HCT116 (cell line): Measurements from ENCODE around the gene FAM114A1. TPM values are rescaled to one million over a fixed set of nuclear protein-coding genes. Genes with fewer than 3 reads are reported as not detected.

Source experiments
- ATAC-seq: fragments of 200-7000 bp; cut with Tn5 transposase; 2 replicates; pipeline ENCODE4 v1.9.1; 2020; ENCODE audit warnings: mild to moderate bottlenecking, moderate library complexity
- BruUV-seq: library from RNA; stranded (reverse); fragments of 400-500 nt; replicated peaks from 2 replicates; lab custom pipeline; 2021; lab: Mats Ljungman, UMichigan
- CTCF ChIA-PET: fragments of 300-600 bp; sonication (Branson Sonifier 250); formaldehyde crosslinking; loops from one replicate; lab custom pipeline; 2021; ENCODE audit warnings: antibody characterized with exemption; lab: Charles Lee
- POLR2A ChIA-PET: fragments of 300-600, 350-600 bp; sonication (Branson Sonifier 250); formaldehyde crosslinking; loops from one replicate; lab custom pipeline; 2021; ENCODE audit warnings: antibody characterized with exemption; lab: Charles Lee
- RAD21 ChIA-PET, 2 experiments: fragments of 300-600 bp; sonication (Branson Sonifier 250); formaldehyde crosslinking; loops; one replicate each; lab custom pipeline; 2023; ENCODE audit warnings: low total read pairs in 2 of 2; ENCODE audit not compliant: uncharacterized antibody in 2 of 2, unreplicated experiment in 2 of 2, low non-redundant PET in 1 of 2; lab: Charles Lee
- DNase-seq: peaks from one replicate; pipeline ENCODE4 v3.0.0-alpha.2; 2010; ENCODE audit warnings: low read depth, low spot score
- H2AFZ ChIP-seq: fragments of 200-600 bp; shearing (Covaris generic), sonication (generic); 2 replicates; pipeline ENCODE4 v1.6.1; 2017; ENCODE audit warnings: low read depth, mixed run types, mixed read lengths, antibody characterized with exemption, low read length; ENCODE audit not compliant: poor library complexity, severe bottlenecking
- H3K27ac ChIP-seq: 2 replicates; pipeline ENCODE4 v1.5.1; 2012; ENCODE audit warnings: low read depth, low read length
- H3K27me3 ChIP-seq: fragments of 200-600 bp; sonication (generic); 2 replicates; pipeline ENCODE4 v1.6.1; 2016; ENCODE audit warnings: mixed run types, low read length, mixed read lengths; ENCODE audit not compliant: insufficient read depth
- H3K36me3 ChIP-seq, 2 experiments: fragments of 200-500 bp in 1 of 2; fragments of 200-600 bp in 1 of 2; sonication (Bioruptor generic) in 1 of 2; sonication (generic) in 1 of 2; 2 replicates each; pipeline versions ENCODE4 v1.5.1 to v1.6.1; 2014 to 2016; ENCODE audit warnings: low read length in 2 of 2, inconsistent platforms in 1 of 2, mixed read lengths in 1 of 2, mixed run types in 1 of 2; ENCODE audit not compliant: insufficient read depth in 2 of 2, control insufficient read depth in 1 of 2
- H3K4me1 ChIP-seq, 2 experiments: fragments of 200-600 bp in 1 of 2; sonication (generic) in 1 of 2; 2 replicates each; pipeline versions ENCODE4 v1.5.1 to v1.6.1; 2012 to 2017; ENCODE audit warnings: low read length in 2 of 2, inconsistent platforms in 1 of 2, mild to moderate bottlenecking in 1 of 2, mixed read lengths in 1 of 2, mixed run types in 1 of 2, moderate library complexity in 1 of 2; ENCODE audit not compliant: insufficient read depth in 2 of 2, control insufficient read depth in 1 of 2
- H3K4me2 ChIP-seq: fragments of 200-600 bp; sonication (generic); 2 replicates; pipeline ENCODE4 v1.6.1; 2017; ENCODE audit warnings: mixed run types, low read length, mixed read lengths
- H3K4me3 ChIP-seq, 2 experiments: fragments of 200-600 bp in 1 of 2; sonication (generic) in 1 of 2; replicated peaks in 1 of 2; 2 replicates each; pipeline ENCODE4 v1.5.1; 2011 to 2016; ENCODE audit warnings: low read length in 2 of 2, control low read depth in 1 of 2, low read depth in 1 of 2, mild to moderate bottlenecking in 1 of 2, mixed read lengths in 1 of 2, mixed run types in 1 of 2
- H3K79me2 ChIP-seq: fragments of 200-600 bp; sonication (generic); 2 replicates; pipeline ENCODE4 v1.6.1; 2017; ENCODE audit warnings: mild to moderate bottlenecking, mixed run types, low read length, moderate library complexity, mixed read lengths; ENCODE audit not compliant: insufficient read depth
- H3K9ac ChIP-seq: fragments of 200-600 bp; sonication (generic); 2 replicates; pipeline ENCODE4 v1.6.1; 2016; ENCODE audit warnings: low read length, mixed read lengths
- H3K9me2 ChIP-seq: fragments of 200-600 bp; sonication (generic), shearing (Covaris generic); 2 replicates; pipeline ENCODE4 v1.6.1; 2017; ENCODE audit warnings: mixed run types, mild to moderate bottlenecking, moderate library complexity; ENCODE audit not compliant: insufficient read depth
- H3K9me3 ChIP-seq, 2 experiments: fragments of 200-500 bp in 1 of 2; fragments of 200-600 bp in 1 of 2; sonication (Bioruptor generic) in 1 of 2; sonication (generic) in 1 of 2; 2 replicates each; pipeline ENCODE4 v1.6.1; 2014 to 2017; ENCODE audit warnings: low read length in 2 of 2, mixed read lengths in 2 of 2, inconsistent platforms in 1 of 2, low read depth in 1 of 2, mild to moderate bottlenecking in 1 of 2, mixed run types in 1 of 2, moderate library complexity in 1 of 2; ENCODE audit not compliant: control insufficient read depth in 1 of 2, insufficient read depth in 1 of 2
- H4K20me1 ChIP-seq: fragments of 200-600 bp; sonication (generic), shearing (Covaris generic); 2 replicates; pipeline ENCODE4 v1.6.1; 2017; ENCODE audit warnings: mixed run types, mild to moderate bottlenecking, moderate library complexity; ENCODE audit not compliant: insufficient read depth
- CBX3 ChIP-seq: IDR thresholded peaks from 2 replicates; pipeline ENCODE4 v1.6.1; 2012; ENCODE audit warnings: low read depth
- CTCF ChIP-seq, 3 experiments: fragments of 200-600 bp in 1 of 3; sonication (generic) in 1 of 3; IDR thresholded peaks in 2 of 3; conservative IDR thresholded peaks in 1 of 3; 2 replicates each; pipeline ENCODE4 v1.5.1; 2012 to 2017; ENCODE audit warnings: low read depth in 2 of 3, low read length in 2 of 3, antibody characterized with exemption in 1 of 3, borderline replicate concordance in 1 of 3, control low read depth in 1 of 3, mild to moderate bottlenecking in 1 of 3, mixed read lengths in 1 of 3, mixed run types in 1 of 3, moderate library complexity in 1 of 3; ENCODE audit not compliant: insufficient read depth in 1 of 3
- FOSL1 ChIP-seq: IDR thresholded peaks from 2 replicates; pipeline ENCODE4 v1.6.1; 2012; ENCODE audit warnings: low read depth
- MAX ChIP-seq: IDR thresholded peaks from 2 replicates; pipeline ENCODE4 v1.6.1; 2012
- POLR2A ChIP-seq: IDR thresholded peaks from 2 replicates; pipeline ENCODE4 v1.7.0; 2011; ENCODE audit warnings: borderline replicate concordance; ENCODE audit not compliant: insufficient read depth, insufficient read length; ENCODE audit errors: extremely low read depth
- POLR2AphosphoS5 ChIP-seq: IDR thresholded peaks from 2 replicates; pipeline ENCODE4 v1.6.1; 2011; ENCODE audit warnings: mild to moderate bottlenecking, low read depth, low read length, moderate library complexity
- SIN3A ChIP-seq: IDR thresholded peaks from 2 replicates; pipeline ENCODE4 v1.6.1; 2012; ENCODE audit warnings: low read depth
- ZBTB33 ChIP-seq: IDR thresholded peaks from 2 replicates; pipeline ENCODE4 v1.6.1; 2011; ENCODE audit warnings: mild to moderate bottlenecking, low read length, moderate library complexity; ENCODE audit not compliant: insufficient replicate concordance; ENCODE audit errors: extremely low read depth
- intact Hi-C: fragments of 100-400 bp; cut with micrococcal nuclease; formaldehyde crosslinking; loops from 2 replicates; pipeline ENCODE4 v1.10.0; 2022
- total RNA-seq: library from RNA; stranded (reverse); gene quantifications from one replicate; pipeline ENCODE4 v1.2.1, GENCODE V29; 2021; ENCODE audit not compliant: unreplicated experiment

Gene FAM114A1
- total RNA-seq, 1 experiment from 2014 or later = 35.6 TPM

GRCh38 chr4:38857354-38858096 lies 10.1 kb upstream of the FAM114A1 start (continued):
- TF ChIP-seq POLR2AphosphoS5 (peak; percentile 75), SIN3A (peak; percentile 55; the same call in 1 of the 2 replicates), MAX (peak; percentile 50; the same call in 1 of the 2 replicates), FOSL1 (peak; percentile 98)

GRCh38 chr4:38858097-38858420 lies 9.5 kb upstream of the FAM114A1 start:
- BruUV-seq = TSS peak; percentile 91
- Histone ChIP-seq H3K9me2 (no peaks in the 10 kb centered on the region), H3K79me2 (no peaks in the 10 kb centered on the region), H2AFZ (peak overlapping the region; percentile 27), H3K4me1 (peaks cover 19 to 49% of the 10 kb centered on the region in 2 experiments), H3K9ac (peak overlapping the region; percentile 53), H3K4me2 (peak overlapping the region; percentile 90), H4K20me1 (no peaks in the 10 kb centered on the region), H3K9me3 (no peaks in the 10 kb centered on the region), H3K4me3 (peak overlapping the region in 1 of 2 experiments; percentile 57; a peak in 3 of 4 replicates), H3K27me3 (no peaks in the 10 kb centered on the region), H3K27ac (peak overlapping the region; percentile 84), H3K36me3 (no peaks in the 10 kb centered on the region)
- CTCF ChIA-PET = no interaction called here
- POLR2A ChIA-PET = interaction anchor here (0.7 to 1.5 kb wide), 2 partner anchors 99 to 714 kb away, joined by 3 to 4 read pairs; no protein-coding TSS in a partner anchor
- intact Hi-C loops = loop anchor here (5.0 to 10.0 kb wide), 3 partner anchors 676 to 796 kb away; no protein-coding TSS in a partner anchor
- DNase-seq (no peak), ATAC-seq (no peak)
- RAD21 ChIA-PET = no interaction called here
- TF ChIP-seq MAX (no peak; the same call in none of the 2 replicates), ZBTB33 (no peak), SIN3A (peak; percentile 16; the same call in 1 of the 2 replicates), CTCF (IDR thresholded peaks at IDR 0.05 in 2 of 3, conservative IDR thresholded peaks at IDR 0.05 in 1 of 3; ENCODE audit: borderline replicate concordance in 1 of 3, insufficient read depth in 1 of 3, low read depth in 2 of 3, low read length in 2 of 3) (no peak), POLR2A (peak; percentile 8), CBX3 (peak; percentile 6; the same call in 1 of the 2 replicates)
